ENCODE data around the gene PARVB.
"Not testable (repeated sequence)": the region's sequence is repeated elsewhere in the genome, so short reads cannot be mapped to it uniquely, and the experiment has no call there.

Gene PARVB

DNA sequence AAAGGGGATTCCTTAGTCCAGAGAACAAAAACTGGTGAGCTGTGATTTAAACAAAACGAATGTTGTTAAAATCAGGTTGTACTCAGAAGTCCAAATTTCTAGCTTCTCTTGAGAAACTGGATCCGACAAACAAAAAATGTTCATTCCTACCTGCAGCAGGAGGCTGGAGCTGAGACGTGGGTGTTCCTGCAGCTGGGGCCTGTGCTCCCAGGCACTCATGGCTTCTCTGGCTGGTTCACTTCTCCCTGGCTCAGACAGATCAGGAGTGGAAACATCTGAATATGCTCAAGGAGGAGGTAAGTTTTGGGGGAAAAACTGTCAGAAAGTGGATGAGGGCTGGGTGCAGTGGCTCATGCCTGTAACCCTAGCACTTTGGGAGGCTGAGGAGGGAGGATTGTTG is 24.7 kb upstream of the PARVB start:
- no peak for DNase-seq

DNA sequence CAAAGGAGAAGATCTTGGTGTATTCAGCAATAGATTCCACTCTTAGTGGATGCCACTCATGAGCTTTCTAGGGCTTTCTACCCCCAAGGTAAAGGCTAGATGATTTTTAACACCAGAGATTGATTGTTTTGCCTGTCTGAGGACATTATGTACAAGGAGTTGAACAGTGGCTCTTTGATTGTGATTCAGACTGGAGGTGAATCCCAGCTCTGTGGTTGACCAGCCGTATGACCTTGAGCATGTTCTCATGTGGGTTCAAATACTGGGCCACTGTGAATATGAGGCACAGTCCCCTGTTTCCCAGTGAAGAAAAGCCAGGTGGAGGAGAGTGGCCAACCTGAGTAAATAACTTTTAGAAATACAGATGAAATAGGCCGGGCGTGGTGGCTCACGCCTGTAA is 24.0 kb upstream of the PARVB start:
- no peak for DNase-seq

DNA sequence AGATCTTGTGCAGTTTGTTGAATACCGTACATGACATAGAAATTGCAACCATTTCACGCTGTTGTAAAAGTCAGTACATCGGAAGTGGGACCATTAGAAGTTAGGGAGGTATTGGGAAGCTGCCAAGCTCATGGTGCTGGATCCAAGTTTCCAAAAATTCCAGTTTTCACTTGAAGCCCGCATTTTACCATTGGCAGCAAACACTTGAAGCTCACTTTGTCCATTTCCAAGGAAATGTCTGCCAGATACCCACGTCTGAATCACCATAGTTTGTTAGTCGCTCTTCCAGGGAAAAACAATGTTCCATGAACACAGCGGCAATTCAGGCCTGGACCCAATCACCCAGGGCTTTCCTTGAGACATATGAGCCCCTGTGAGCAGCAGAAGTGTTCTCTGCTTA is 22.6 kb upstream of the PARVB start:
- no peak for DNase-seq

DNA sequence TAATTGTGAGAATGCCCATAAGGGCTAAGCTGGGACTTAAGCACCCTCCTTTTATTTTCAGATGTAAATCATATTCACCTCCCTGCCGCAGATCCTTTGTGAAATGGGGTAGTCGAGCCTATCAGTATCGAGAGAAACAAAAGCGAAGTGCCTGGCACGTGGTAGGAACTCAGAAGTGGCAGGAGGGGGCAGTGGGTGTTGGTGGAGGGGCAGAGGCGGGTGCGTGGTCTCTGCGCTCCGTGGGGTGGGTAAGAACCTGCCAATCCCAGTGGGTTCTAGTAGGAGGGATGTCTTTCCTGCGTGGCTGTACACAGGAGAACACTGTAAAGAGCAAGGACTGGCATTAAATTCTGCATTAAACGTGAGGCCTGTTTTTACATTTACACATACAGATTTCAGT is 21.8 kb upstream of the PARVB start:
- no peak for DNase-seq

DNA sequence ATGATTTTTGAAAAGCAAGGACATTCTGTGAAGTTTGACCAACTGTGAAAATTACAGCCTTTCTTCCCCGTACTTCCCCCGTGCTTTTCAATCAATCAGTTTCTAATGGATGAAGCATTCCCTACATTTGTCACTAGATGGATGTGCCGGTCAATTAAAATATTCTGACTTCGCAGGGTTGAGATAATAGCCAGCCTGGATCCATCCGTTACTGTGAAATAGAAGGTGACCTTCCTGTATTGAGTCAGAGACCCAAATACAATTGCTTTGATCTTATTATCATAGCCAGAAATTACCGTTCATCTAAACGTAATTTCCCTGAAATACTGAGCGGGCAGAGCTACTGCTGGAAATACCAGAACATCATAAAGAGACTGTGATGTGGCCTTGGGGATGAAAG is 21.1 kb upstream of the PARVB start:
- no peak for DNase-seq

DNA sequence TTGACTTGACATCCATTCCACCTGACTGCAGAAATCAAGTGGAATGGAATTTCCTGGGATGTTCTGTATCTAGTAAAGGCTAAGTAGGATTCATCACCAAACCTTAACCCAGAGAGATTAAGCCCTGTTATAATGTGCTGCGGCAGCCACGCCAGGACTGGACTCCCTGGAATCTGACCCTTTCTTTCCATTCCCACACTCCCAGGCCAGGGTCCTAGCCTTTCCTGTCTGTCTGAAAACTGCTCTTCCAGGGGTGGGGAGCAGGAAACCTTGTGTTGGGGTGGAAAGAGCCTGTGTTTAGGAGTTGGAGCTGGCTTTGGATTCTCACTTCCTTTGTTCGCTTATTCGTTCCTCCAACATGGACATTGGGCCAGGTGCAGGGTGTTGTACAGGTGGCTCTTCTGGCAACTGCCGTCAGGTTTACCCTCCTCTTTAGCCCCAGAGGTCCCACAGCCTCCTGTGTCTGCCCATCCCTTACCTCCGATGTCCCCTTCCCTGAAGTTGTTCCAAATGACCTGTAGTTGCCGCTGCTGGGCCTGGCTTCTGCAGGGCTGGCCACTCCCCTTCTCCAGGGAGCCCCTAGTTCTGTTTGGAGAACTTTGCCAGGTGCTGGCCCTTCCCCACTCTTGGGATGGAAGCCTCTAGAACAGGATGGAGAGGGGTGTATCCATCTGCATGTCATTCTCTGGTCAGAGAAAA is 20.5 kb upstream of the PARVB start:
- DNase-seq, result no peak

DNA sequence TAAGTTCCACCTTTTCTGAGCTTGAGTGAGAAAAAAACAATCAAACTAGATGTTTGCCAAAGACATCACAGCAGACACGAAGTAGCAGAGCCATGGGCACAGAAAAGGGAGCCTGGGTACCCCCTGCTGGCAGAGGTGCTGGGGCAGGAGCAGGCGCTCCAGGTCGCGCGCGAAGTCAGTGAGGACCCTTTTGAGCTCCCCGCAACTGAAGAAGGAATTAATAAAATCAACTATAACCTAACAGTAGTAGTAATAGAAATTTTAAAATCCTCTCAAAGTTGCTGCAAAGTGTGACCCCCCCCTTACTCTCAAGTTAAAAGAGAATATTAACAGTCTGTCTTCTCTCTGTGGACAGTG is 20.0 kb upstream of the PARVB start:
- no peak for DNase-seq

DNA sequence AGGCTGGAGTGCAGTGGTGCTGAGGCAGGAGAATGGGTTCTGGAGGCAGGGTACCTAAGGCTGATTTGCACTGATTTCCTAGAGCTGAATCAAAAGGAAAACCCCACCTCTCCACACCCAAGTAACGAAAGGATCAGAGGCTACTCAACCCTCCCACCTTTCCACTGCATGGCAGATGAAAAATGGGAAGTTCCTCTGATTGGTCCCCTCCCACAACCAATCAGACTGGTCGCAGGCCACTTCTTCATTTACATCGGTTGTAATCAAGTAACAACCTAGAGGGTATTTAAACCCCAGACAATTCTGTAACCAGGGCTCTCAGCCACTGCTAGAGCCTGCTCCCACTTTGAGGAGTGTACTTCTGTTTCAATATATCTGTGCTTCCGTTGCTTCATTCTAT is 18.6 kb upstream of the PARVB start:
- no peak for DNase-seq

DNA sequence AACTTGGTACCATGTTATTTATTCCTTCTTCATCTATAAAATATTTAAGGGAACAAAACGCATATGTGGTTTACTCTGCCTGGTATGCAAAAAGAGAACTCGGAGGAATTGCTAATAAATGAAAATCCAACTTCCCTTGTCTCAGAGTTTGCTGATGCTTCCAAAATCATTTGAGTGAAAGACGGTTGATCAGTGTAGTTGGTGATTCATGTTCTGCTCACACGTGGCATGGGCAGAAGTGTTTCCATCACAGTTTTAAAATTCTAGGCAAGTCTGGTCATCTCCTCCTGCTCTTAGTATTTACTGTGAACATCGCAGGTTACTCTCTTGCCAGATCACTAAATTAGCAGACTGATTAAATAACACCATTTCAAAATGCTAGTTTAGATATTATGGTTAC is 11.9 kb upstream of the PARVB start:
- DNase-seq, result no peak

DNA sequence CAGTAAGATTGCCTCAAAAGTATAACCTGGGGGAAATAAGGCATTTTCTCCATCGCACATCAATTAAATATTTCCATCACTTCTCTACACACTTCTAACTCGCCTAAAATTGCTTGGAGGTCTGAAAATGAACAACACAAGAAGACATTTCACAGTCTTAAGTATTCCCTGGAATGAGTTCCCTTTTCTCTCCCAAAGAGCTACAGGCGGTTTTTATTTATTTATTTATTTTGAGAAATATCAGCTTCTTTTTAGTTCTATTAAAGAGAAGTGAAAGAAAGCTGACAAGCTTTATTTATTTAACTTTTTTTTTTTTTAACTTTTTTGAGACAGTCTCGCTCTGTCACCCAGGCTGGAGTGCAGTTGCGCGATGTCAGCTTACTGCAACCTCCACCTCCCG is 11.5 kb upstream of the PARVB start:
- no peak for DNase-seq

DNA sequence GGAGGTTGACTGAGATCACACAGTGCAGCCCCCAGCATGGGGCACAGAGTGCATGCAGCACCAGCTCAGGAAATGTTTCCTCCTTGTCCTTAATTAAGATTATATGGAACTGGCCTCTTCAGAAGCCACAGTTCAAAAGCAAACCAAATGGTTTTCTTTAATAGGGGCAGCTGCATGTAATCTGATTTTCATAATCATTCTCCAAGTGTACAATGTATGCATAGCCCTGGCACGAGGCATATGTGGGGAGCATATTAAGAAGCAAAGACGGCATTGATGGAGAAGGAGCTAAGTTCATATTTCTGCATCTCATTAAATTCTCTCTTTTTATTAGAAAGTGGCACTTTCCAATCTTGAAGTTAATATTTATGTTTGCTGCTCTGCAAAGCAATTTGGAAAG is 9.9 kb upstream of the PARVB start:
- DNase-seq, result no peak

DNA sequence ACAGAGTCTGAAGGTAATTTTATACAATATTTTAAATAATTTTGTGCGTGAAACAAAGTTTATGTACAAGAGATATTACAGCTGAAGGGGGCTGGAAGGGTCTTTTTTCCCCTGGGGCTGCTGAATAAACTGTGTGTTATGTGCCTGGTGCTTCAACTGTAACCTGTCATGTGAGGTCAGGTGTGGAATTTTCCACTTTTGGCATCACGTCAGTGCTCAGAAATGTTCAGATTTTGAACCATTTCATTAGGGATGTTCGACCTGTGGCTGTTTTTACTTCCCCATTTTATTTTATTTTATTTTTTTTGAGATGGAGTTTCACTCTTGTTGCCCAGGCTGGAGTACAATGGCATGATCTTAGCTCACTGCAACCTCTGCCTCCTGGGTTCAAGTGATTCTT is 7.5 kb upstream of the PARVB start:
- DNase-seq, result not testable (repeated sequence)

DNA sequence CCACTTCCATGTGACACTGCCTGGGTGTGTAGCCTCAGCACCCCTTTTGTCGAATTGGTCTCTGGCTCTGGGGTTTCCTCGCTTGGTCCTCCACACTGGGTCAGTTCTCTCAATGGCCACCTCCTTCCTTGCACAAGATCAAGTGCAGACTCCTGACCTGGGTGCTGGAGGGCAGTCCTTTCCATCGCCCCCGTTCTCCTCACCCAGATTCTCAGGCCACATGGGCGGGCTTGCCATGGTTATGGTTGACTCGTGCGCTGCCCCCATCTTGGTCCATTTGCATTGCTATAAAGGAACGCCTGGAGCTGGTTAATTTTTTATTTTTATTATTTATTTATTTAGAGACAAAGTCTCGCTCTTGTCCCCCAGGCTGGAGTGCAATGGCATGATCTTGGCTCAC is 5.5 kb upstream of the PARVB start:
- DNase-seq, result no peak

DNA sequence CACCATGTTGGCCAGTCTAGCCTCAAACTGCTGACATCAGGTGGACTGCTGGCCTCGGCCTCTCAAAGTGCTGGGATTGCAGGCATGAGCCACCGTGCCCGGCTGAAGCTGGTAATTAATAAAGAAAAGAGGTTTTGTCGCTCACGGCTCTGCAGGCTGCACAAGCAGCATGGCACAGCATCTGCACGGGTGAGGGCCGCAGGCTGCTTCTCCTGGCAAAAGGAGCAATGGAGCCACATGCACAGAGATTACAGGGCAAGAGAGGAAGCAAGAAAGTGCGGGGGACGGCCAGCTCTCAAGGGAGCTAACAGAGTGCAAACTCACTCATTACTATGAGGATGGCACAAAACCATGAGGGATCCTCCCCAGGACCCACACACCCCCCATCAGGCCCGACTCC is 4.7 kb upstream of the PARVB start:
- no peak for DNase-seq

DNA sequence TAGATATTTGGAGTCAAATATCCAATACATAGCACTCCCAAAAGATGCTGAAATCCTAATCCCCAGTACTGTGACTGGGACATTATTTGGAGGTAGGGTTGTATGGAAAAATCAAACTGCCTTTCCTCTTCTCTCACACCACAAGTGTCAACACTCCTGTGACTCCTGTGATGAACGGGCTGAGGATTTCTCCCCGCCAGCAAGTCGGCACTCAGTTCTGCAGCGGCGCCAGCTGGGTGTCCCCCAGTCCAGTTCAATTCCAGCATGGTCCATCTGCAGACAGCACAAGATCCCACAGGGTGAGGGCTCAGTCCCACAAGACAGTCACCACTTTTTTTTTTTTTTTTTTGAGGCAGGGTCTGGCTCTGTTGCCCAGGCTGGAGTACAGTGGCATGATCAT is 4.3 kb upstream of the PARVB start:
- DNase-seq, result no peak

DNA sequence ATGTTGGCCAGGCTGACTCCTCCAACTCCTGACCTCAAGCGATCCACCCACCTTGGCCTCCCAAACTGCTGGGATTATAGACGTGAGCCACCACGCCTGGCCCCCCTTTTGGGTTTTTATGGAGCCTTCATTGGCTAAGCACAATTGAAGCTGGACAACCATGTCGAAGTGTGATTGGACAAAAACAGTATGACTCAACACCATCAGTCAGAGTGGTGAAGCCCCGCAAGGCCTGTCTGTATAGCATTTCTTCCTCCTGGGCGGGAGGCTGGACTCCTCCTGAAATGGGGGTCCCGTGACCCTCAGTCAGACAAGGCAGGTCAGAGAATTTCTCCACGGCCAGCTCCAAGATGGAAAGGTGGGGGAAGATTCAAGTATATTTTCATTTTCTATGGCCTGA is 3.1 kb upstream of the PARVB start:
- DNase-seq, result no peak

DNA sequence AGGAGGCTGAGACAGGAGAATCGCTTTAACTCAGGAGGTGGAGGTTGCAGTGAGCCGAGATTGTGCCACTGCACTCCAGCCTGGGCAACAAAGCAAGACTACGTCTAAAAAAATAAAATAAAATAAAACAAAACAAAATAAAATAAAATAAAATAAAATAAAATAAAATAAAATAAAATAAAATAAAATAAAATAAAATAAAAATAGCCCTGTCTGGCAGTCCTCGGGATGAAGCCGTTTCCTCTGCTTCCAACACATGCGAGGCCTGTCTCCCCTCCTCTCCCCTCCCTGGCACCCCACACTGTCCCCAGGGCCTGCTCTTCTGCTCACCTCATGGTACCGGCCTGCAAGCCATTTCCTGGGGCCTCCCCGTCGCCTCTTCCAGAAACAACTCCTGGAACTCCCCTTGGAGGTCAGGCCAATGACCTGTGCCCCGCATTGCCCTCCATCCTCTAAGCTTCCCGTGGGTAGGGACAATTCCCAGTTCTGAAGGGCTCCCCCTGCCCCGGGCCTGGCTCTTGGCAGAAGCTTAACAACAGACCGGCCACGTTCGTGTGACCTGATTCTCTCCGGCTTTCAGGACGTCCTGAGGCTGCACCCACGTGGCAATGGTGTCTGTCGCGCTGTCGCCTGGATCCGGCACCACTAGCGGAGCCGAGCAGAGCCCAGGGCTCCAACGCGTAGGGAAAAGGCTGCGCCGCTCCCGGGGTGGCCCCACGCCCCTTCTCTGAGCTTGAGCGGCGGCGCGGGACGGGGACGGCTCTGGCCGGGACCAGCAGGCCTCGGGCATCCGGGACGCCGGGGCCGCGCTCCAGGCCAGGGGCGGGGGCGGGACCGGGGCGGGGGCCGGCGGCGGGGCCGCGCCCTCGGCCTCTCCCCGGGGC is 456 bp upstream of the PARVB start:
- peak; percentile 50 for DNase-seq

DNA sequence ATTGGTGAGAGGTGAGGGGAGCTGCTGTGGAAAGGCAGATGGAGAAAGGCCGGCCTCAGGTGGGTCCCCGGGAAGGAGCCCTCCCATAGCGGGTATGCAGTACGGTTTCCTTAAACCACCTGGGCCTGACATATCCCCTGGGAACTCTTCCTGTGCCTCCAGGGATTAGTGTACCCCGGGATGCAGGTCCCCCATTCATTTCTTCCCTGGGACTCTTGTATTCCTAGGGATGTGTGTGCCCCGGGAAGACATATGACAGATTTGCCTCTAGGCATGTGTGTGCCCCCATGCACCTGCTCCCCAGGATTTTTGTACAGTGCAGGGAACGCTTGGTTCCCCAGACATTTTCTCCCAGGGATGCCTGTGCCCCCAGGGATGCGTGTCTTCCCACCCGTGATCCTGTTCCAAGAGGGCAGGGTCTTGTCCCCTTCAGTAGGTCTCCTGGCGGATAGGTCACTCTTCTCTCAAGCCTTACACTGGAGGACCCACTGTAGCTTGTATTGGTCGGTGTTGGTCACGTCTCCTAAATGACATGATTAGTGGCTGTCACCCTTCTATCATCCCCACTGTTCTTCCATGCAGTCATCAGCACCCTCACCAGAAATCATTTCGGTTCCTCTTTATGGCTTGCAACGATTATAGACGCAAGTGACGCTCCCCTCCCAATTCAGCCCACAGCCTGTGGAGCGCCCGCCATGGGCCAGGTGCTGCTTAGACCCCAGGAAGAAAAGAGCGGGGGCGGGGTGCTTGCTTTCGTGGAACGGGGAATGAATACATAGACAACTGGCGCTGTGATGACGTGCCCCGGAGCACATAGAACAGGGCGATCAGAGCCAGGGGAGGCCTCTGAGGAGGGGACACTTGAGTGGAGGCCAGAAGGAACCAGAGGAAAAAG is 1.3 kb downstream of the PARVB start:
- no peak for DNase-seq

DNA sequence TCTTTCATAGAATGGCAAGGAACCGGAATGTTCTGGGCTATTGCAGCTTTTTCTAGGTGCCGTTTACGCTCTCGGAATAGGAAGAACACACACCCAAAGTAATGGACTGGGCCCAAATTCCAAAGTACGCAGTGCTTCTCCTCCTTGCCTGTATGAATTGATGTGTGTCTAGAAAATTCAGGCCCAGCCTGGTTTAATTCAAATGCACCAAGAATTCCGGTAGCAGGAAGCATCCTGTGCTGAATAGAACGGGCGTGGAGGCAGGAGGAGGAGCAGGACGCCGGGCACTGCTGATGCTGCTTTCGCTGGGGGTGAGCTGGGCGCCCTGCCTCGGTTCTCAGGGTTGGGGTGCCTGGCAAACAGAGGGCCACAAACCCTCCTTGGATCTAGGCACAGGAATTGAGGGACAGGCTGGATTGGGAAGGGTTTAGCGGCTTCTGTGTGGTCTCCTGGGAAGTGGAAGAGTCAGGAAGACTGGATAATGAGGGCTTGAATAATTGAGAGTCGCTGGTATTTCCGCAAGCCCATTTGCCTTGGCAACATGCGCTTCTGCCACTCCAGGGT is 2.0 kb downstream of the PARVB start:
- no peak for DNase-seq

DNA sequence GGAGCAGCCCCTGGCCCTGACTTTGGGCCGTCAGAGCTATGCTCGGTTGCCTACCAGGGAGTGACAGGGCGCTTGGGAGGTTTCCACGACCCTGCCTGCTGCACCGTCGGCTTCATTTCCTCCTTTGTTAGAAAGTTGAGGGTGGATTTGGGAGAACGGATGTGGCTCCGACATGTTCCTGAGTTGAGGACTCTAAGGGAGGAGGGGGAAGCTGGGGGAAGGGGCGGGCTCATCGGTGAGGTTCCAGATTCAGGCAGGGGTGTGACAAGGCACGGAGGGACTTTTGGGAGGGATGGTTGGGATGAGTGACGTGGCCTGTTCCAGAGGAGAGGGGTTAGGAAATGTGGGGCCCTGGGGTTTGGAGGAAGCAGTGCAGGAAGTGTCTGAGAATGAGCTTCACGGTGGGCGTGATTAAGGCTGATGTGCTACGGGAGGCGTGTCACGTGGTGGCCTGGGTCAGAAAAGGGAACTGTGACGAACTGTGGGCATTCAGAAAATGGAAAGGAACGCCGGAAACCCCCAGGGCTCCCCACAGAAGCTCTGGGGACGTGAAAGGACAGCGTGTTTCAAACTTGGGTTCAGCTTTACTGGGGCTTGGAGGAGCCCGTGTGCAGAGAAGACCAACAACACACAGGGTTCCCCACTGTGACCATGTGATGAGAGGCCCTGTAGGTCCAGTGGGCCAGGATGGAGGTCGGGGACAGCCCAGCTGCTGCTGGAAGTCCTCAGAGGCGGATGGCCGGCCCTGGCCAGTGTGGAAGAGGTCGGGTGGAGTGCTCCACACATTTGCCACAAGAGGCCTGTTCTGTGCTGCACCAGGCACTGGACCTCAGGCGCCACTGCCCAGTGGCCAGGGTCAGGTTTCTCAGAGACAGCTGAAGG is 2.8 kb downstream of the PARVB start:
- peak; percentile 78 for DNase-seq

DNA sequence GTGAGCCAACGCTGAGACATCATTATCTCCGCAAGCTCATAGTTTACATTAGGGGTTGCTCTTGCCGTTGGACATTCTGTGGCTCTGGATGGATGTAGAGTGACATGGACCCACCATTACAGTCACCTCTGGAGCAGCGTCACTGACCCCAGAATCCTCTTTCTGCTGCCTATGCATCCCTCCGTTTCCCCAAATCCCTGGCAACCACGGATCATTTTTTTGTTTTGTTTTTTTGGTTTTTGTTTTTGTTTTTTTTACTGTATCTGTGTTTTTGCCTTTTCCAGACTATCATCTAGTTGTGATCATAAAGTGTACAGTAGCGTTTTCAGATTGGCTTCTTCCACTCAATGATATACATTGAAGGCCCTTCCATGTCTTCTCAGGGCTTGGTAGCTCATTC is 4.0 kb downstream of the PARVB start:
- DNase-seq, result no peak

DNA sequence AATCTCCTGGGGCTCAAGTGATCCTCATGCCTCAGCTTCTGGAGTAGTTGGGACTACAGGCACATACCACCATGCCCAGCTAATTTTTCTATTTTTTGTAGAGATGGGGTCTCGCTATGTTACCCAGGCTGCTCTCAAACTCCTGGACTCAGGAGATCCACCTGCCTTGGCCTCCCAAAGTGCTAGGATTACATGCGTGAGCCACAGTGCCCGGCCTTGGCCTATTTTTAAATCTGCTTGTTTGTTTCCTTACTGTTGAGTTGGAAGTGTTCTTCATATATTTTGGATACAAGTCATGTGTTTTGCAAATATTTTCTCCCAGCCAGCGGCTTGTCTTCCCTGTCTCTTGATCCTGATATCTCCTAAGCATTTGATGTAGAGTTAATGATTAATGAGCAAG is 5.0 kb downstream of the PARVB start:
- no peak for DNase-seq
